Activated gamma-delta T cell (primary cell): ENCODE data around the gene LARGE1.

ENCODE experiments used
- DNase-seq: peaks from one replicate; lab custom pipeline; 2025; lab: John Stamatoyannopoulos, UW

The LARGE1 gene

DNA sequence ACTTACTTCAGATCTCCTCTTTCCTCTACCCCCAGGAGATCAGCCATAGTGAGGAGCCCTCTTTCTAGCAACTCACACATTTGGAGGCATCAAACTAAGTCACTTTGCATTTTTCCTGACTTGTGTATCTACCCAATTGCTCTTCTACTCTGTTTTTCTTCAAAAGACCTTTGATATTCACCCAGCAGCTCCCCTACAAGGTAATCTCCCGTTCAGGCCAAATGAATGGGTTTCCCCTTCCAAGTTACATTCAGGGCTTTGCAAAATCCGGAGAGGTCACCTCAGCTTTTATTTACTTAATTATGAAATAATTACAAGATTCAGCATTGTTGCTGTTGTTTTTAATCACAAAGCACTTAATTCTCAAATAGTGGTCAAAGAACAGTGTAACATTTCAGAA lies 6.1 kb downstream of the LARGE1 start:
- DNase-seq: no peak

DNA sequence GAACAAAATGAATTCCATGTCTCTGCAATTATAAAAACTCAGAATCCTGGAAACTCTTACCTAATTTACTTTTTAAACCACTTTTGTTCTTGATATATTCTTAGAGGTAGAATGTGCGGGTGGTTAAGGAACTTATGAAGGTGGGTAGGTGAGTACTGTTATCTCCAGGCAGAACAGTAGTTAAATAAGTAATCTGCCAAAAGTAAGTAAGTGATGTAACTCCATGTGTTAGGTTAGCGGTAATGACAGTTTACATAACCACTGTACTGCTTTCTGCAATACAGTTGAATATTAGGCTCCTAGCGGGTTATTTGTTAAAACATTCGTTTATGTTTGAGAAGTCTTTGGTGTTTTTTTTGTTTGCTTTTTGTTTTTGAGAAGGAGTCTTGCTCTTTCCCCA lies 7.1 kb downstream of the LARGE1 start:
- DNase-seq: no peak

DNA sequence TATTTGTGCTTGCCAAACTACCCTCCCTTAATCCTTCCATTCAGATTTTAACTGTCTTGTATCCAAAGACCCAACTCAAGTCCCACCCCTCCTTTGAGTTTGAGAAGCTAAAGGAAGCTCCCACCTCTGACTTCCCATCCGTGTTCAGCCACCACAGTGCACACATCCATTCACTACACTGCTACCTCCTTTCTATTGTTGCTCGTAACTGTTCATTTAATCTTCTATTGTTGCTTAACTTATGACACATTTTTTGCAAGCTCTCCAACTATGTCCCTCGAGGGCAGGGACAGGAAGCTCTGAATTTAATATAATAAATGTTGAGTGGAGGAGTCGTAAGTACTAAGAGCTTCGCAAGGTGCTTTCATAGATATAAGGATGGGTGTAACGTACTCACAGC lies 10.4 kb downstream of the LARGE1 start:
- DNase-seq: no peak

DNA sequence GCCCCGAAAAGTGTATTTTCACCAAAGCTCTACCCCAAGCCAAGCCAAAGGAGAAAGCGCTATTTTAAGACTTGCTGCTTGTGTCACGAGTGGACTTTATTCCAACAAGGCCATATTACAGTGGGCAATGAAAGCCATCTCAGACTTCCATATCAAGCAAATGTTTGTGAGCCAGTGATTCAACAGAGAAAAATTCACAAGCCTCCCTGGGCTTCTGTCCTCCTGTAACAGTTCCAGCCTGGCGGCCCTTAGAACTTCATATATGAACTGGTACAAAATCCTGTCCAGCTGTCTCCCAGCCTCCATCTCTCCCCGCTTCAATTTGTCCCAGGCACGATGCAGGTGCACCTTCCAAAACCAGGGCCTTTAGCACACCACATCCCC lies 11.2 kb downstream of the LARGE1 start:
- no peak for DNase-seq

DNA sequence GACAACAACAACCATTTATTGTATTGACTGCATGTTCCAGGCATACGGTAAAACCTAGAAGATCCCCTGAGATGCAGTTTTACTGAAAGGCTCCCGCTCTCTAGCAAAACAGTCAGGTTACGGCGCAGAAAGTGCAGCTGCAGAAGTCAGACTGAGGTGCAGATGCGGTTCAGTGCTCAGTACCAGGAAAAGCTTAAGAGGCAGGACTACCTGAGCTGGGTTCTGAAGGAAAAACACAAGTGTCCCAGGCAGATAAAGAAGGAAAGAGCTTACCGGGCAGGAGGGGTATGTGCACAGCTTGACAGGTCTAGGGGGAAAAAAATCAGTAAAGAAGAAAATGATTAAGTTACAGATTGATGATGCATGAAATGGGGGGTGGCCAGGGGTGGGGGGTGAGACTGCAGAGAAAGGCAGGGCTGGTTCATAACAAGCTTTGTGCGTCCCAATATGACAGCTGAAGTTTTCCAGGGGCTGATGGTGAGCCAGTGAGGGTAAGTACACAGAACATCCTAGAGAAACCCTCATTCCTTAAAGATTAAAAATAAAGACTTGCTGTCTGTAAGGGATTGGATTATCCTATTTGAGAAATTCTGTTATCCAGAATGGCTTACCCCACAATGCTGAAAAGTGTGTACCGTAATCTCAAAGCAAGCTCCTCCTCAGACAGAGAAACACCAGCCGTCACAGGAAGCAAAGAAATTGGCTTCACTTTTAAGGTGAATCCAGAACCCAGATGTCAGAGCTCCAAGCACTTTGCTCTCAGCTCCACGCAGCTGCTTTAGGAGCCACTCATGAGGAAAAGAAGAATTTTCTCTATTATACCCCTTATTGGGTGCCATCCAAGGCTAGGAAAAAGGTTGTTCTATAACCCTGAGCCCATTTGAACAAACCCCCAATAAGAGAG lies 11.9 kb downstream of the LARGE1 start:
- no peak for DNase-seq

DNA sequence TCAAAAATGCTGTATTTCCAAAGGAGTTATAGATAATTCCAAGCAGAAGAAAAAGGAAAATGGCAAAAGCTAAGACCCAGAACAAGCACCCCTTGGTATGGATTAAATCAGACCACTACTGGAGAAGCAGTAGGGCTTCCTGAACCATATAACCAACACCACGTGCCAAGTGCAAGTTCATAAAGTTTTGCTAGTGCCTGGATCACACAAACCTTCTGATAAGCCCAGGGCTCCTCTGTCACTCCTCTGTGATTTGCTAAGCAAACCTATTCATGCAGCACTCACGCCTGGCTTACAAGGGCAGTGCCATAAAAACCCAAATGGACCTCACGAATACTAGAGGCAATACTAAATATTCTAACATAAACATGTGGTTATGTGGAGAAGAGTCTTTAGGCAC lies 13.3 kb downstream of the LARGE1 start:
- DNase-seq: no peak

DNA sequence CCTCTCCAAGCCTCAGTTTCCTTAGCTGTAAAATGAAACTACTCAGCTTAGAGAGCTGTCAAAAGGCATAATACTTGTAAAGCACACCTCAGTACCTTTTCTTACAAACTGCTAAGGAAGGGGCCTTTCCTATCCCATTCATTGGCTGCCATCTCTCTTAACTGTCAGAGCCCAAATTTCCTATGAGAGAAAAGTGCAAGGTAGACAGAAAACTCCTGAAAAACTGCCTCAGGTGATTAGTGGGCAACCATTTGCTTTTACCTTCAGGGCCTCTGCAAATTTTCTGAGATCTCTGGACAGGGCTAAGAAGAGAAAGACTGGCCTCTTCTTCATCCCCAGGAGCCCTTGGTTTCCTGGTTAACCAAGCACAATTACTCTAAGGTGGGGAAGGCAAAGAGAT lies 13.8 kb downstream of the LARGE1 start:
- no peak for DNase-seq

DNA sequence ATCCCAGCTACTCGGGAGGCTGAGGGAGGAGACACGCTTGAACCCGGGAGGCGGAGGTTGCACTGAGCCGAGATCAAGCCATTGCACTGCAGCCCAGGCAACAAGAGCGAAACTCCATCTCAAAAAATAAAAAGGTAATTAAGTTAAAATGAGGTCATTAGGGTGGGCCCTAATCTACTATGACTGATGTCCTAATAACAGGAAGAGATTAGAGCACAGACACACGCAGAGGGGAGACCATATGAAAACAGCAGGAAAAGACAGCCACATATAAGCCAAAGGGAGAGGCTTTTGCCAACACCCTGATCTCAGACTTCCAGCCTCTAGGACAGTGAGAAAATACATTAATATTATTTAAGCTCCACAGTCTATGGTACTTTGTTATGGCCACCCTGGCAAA lies 17.3 kb downstream of the LARGE1 start:
- DNase-seq: no peak

DNA sequence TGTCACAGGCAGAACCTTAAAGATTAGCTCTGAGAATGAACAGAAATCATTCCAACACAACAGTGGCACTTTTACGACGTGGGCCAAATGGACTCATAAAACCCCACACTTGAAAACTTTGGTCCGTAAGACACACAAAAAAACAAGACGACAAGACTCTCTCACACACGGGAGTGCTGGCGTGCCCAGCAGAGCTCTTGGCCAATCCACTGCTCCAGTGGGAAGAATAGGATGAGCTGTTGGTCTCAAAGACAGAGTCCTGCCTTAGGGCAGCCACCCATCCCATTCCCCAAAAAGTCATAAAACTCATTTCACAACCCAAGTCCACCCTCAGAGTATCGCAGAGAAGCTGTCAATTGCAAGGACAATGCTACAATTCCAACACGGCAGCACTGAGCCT lies 18.2 kb downstream of the LARGE1 start:
- no peak for DNase-seq

DNA sequence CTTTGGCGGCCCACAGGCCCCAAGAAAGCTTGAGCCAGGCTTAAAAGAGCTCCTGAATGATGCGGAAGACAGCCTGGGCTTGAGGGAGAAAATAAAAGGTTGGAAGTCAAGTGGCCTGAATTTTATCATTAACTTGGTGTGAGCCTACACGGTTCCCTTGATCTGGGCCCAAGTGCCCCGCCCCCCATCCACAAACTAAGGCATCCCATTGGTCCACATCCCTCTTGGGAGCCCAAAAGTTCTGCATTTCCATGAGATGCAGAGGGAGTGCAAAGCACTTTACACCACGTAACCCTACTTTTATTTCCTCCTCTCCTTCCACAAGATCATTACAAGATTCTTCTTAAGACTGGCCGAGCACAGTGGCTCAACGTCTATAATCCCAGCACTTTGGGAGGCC lies 22.2 kb downstream of the LARGE1 start:
- DNase-seq: no peak

DNA sequence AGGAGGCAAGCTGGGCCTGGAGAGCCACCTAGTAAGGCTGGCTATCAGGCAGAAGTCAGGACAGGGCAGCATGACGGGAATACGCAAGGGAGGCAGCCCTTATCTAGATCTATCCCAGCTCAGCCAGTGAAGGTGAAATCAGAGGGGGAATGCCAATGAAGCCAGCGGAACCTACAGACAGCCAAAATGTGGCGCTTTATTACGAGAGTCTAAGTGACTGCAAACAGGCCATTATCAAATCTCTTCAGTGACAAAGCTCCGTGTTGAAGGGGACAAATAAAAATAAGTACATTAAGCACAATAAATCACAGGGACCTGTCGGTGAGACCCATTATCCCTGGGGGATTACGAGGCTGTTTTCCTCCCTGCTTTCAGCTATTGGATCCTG lies 22.8 kb downstream of the LARGE1 start:
- no peak for DNase-seq

DNA sequence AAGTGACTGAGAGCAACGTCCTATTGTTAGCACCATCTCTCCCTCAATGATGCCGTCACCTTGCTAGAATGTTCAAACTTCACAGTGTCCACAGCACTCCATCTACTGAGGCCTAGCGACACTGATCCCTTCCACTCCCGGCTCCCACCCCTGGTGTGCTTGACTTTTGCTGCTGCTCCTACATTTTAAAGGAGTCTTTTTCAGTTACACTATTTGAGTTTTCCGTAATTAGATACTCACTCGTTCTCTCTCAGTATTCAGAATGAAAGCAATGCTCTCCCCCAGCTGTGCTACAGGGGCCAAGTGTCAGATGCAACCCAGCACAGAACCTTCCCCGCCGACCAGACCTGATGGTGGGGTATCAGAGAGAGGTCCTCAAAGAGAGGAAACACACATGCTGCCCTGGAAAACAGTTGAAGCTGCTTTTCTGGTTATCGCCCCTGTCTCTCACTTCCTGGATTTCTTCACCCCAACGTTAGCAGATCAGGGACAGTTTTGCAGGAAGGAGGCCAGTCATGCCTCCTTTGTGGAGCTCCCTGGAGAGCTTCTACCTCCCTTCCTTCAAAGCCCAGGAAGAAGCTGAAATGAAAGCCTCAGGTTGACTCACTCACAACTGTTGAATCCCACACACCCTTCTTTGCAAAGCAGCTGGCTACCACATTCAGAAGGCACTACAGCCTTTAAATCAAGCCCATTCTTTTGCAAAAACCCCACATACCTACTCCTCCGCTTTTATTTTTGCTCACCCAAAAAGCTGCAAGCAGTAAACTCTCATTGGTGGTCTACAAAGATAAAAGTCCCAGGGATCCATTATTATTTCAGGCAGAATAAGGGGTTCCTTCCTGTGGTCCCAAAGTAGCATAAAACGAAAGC lies 23.5 kb downstream of the LARGE1 start:
- no peak for DNase-seq

DNA sequence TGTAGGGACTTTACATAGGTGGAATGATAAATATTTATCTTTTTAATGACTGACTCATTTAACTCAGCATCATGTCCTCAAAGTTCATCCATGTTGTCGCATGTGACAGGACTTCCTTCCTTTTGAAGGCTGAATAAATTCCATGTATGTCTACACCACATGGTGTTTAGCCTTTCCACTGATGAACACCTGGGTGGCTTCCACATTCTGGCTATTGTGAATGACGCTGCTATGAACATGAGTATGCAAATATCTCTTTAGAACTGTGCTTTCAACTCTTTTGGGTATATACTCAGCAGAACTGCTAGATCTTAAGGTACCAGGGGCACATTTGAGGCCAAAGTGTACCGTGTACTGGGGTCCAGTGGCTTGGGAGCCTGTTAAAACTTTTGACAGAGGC lies 24.1 kb downstream of the LARGE1 start:
- no peak for DNase-seq

DNA sequence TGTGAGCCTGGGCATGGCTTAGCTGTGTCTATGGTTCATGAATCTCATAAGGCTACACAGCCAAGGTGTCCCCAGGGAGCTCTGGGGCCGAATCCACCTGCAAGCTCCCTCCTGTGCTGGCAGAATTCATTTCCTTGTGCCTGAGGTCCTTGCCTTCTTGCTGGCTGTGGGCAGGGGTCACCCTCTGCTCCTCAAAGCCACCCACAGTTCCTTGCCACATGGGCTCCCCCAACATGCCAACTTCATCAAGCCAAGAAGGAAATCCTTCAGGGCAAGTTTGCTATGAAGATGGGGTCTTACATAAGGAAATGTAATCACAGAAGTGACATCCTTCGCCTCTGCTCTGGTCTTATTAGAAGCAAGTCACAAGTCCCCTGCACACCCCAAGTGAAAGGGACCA lies 24.8 kb downstream of the LARGE1 start:
- DNase-seq: no peak

DNA sequence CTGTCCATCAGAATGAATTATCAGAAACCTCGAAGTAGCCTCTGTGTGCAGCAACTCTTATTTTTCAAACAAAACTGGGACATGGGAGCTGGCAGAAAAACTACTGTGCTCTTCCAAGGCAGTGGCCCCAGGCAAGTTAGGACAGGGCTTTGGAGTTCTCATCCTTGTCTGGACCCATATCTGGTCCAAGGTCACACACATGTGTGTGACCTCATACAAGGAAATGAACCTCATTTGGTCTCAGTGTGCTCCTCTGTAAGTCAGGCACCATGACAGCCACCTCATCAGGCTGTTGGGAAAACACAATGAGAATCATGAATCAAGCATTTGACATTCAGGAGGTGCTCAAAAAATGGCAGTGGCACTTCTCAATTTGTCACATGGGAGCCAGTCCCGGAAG lies 25.8 kb downstream of the LARGE1 start:
- no peak for DNase-seq

DNA sequence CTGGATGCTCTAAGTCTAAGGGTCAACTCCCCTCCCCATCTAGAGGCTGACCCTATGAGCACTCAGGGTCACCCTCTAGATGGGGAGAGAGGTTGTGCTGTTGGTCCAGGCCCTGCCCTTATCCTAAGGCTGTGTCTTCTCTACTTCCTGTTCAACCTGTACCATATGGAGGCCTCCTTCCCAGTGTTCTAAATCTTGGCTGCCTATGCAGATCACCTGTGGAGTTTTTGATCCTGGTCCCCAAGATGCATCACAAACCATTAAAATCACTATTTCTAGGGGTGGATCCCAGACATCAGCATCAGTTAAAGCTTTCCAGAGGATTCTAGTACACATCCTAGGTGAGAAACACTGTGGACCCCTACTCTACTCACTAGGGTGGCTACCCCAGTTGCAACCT lies 26.2 kb downstream of the LARGE1 start:
- no peak for DNase-seq

DNA sequence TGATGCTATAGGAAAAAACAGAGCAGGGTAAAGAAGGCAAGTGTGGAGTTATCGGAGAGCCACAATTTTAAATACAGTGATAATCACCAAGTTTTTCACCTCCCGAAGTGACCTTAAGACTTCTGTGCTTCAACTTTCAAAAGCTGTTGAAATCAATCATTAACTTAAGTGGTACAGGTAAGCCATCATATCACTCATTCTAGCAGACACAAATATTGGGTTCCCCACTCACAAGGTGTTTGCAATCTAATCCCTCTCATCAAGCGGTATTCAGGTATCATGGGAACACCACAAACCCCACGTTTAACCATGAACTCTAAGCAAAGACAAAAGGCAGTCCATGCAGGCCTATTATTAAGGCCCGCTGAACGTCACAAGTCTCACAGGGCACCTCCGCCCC lies 26.8 kb downstream of the LARGE1 start:
- no peak for DNase-seq

DNA sequence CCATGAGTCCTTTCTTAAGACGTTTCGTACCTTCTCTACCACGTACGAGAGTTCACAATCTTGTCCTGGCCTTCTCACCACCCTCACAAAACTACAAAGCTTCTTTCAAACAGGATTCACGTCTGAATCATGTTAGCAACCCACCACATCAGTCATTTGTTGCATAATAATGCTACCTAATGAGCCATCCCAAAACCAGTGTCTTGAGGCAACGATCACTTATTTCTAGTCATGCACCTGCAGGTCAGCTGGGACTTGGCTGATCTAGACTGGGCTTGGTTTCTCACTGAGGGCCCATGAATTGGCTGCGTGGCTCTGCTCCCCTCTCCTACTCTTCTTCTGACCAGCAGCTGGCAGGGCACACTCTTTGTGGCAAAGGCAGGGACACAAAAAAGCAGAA lies 28.3 kb downstream of the LARGE1 start:
- DNase-seq: no peak

DNA sequence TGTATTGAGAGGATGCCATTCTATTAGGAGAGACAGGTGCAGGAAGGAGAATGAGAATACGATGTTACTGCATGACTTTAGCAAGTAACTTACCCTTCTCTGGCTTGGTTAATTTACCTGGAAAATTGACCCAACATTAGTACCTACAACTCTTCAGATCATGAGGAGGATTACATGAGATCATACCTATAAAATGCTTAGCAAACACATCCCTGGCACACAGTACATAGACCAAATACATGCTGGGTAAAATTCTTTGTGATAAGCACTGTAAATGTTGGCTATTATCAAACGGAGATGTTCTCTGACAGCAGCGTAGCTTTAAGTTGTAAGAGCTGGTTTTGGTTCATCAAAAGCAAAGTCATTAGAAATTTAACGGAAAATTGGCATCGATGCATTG lies 28.8 kb downstream of the LARGE1 start:
- no peak for DNase-seq

DNA sequence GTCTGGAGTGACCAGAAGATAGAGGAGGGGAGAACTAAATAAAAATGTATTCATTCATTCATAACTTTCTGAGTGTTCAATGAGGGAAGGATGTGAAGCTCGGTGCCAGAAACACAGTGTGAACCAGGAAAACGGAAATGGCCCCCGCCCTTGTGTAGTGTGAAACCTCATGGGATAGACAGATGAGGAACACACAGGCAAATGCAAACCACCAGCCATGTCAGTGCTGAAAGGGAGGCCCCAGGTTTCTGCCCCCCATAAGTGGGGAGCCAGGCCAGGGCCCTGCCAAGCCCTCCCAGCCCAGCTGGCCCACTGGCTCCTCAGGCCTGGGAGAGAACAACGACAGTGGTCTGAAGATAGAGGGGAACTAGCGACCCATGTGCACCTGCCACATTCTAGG lies 30.5 kb downstream of the LARGE1 start:
- DNase-seq: no peak

DNA sequence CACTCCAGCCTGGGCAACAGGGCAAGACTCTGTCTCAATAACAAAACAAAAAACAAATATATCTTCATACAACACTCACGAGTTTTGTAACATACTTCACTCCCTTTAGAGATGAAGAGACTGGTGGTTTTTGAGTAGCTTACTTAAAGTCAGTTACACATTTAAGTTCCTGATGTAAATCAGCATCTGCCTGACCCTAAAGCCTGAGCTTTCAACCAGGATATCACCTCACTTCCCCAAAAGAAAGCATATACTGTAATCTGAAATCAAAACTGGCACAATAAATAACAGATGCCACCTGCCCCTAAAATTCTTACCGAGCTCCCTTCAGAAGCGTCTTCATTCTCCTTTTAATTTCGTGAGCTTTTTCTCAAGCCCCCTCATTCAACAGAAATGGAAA lies 31.5 kb downstream of the LARGE1 start:
- no peak for DNase-seq

DNA sequence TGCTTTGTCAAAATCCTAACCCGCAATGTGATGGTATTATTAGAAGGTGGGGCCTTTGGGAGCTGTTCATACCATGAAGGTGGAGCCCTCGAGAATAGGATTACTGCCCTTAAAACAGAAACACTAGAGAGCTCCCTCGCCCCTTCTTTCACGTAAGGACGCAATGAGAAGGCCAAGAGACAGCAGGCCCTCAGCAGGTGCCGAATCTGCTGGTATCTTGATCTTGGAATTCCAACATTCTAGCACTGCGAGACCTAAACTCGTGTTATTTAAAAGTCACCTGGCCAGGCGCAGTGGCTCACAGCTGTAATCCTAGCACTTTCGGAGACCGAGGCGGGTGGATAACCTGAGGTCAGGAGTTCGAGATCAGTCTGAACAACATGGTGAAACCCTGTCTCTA lies 33.1 kb downstream of the LARGE1 start:
- no peak for DNase-seq

DNA sequence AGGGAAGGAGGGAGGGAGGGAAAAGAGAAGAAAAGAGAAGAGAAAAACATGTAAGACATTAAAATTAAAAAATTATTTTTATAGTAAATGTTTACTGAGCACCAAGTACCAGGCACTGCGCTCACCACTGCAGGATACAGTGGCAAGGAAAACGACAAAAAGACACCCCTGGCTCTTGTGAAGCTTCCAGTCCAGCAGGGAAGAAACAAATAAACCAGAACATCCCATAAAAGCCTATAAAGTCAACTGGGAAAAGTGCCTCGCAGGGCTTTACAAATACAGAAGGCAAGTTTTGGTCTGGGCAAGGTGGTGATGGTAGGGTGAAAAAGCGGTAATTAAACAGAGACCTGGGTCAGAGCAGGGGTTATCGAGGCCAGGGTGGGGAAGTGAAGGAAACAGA lies 33.6 kb downstream of the LARGE1 start:
- no peak for DNase-seq
